Stomach (tissue), 4 donors: ENCODE measurements around the gene LYSMD2.

Experiments
- EP300 ChIP-seq: sonication (generic); formaldehyde crosslinking; IDR thresholded peaks from one replicate; pipeline ENCODE4 v1.6.1; 2017; ENCODE audit warnings: antibody characterized with exemption
- POLR2A ChIP-seq, 4 donors: fragments of 450-650 bp; IDR thresholded peaks; one replicate each; pipeline ENCODE4 v1.6.1; 2016; ENCODE audit warnings: antibody characterized with exemption in 4 of 4, control low read depth in 2 of 4, mild to moderate bottlenecking in 1 of 4, moderate library complexity in 1 of 4
- POLR2AphosphoS5 ChIP-seq, 3 donors: sonication (generic); formaldehyde crosslinking; IDR thresholded peaks; one replicate each; pipeline ENCODE4 v1.6.1; 2016; ENCODE audit warnings: antibody characterized with exemption in 3 of 3
- TF ChIP-seq, protein P1 (sequence below), 7 experiments: fragments of 450-650 bp in 4 of 7; fragments of 200-600 bp in 3 of 7; sonication (generic) in 3 of 7; IDR thresholded peaks; one replicate each; pipeline ENCODE4 v1.5.1; 2016 to 2019; ENCODE audit warnings: antibody characterized with exemption in 7 of 7, control low read depth in 2 of 7, mild to moderate bottlenecking in 1 of 7

GRCh38 chr15:51781506-51781905, 44.1 kb upstream of the LYSMD2 start:
- TF ChIP-seq, protein P1, sequence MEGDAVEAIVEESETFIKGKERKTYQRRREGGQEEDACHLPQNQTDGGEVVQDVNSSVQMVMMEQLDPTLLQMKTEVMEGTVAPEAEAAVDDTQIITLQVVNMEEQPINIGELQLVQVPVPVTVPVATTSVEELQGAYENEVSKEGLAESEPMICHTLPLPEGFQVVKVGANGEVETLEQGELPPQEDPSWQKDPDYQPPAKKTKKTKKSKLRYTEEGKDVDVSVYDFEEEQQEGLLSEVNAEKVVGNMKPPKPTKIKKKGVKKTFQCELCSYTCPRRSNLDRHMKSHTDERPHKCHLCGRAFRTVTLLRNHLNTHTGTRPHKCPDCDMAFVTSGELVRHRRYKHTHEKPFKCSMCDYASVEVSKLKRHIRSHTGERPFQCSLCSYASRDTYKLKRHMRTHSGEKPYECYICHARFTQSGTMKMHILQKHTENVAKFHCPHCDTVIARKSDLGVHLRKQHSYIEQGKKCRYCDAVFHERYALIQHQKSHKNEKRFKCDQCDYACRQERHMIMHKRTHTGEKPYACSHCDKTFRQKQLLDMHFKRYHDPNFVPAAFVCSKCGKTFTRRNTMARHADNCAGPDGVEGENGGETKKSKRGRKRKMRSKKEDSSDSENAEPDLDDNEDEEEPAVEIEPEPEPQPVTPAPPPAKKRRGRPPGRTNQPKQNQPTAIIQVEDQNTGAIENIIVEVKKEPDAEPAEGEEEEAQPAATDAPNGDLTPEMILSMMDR (IDR thresholded peaks at IDR 0.05), result no peak
- TF ChIP-seq POLR2A (IDR thresholded peaks at IDR 0.05) (no peak), EP300 (no peak), POLR2AphosphoS5 (IDR thresholded peaks at IDR 0.05) (no peak)
